ENCODE data around the gene SPTB.
A peak's percentile ranks its signal among the peaks of the same experiment; 100 is the strongest.

The SPTB gene

GRCh38 chr14:64748995-64749714 is 130.6 kb downstream of the SPTB start:
- Histone ChIP-seq H3K9ac (ENCODE audit: low read length in 5 of 5) (no peak overlapping the region), H3K27ac (ENCODE audit: low read depth, low read length) (no peak overlapping the region), H3K36me3 (ENCODE audit: control insufficient read depth in 5 of 5, insufficient read depth in 5 of 5, low read length in 5 of 5) (peaks cover 0 to 18% (median 14%) of the 10 kb centered on the region in 5 donors), H3K9me3 (ENCODE audit: control insufficient read depth in 5 of 5, low read length in 5 of 5) (peaks cover 0 to 1% (median 0%) of the 10 kb centered on the region in 5 donors), H3K4me3 (ENCODE audit: low read depth in 1 of 5, low read length in 5 of 5) (no peak overlapping the region), H3K27me3 (ENCODE audit: control insufficient read depth in 5 of 5, insufficient read depth in 4 of 5, low read length in 5 of 5) (no peaks in the 10 kb centered on the region), H3K4me1 (ENCODE audit: control insufficient read depth in 5 of 5, insufficient read depth in 5 of 5, low read length in 5 of 5) (peaks cover 0 to 21% (median 19%) of the 10 kb centered on the region in 5 donors)

- no peak overlapping the region for H3K4me3 ChIP-seq (ENCODE audit: low read depth in 1 of 5, low read length in 5 of 5)
- no peak overlapping the region for H3K9ac ChIP-seq (ENCODE audit: low read length in 5 of 5)
- H3K9me3 ChIP-seq (ENCODE audit: control insufficient read depth in 5 of 5, low read length in 5 of 5) = peaks cover 0 to 3% (median 0%) of the 10 kb centered on the region in 5 donors
- no peaks in the 10 kb centered on the region for H3K27me3 ChIP-seq (ENCODE audit: control insufficient read depth in 5 of 5, insufficient read depth in 4 of 5, low read length in 5 of 5)
- peaks cover 0 to 21% (median 19%) of the 10 kb centered on the region in 5 donors for H3K4me1 ChIP-seq (ENCODE audit: control insufficient read depth in 5 of 5, insufficient read depth in 5 of 5, low read length in 5 of 5)
- H3K36me3 ChIP-seq (ENCODE audit: control insufficient read depth in 5 of 5, insufficient read depth in 5 of 5, low read length in 5 of 5) = peaks cover 0 to 24% (median 21%) of the 10 kb centered on the region in 5 donors
- H3K27ac ChIP-seq (ENCODE audit: low read depth, low read length) = no peak overlapping the region
These were observed 131.2 kb downstream of the SPTB start for GRCh38 chr14:64748521-64748920.

GRCh38 chr14:64747327-64747726 is 132.4 kb downstream of the SPTB start:
- peaks cover 0 to 36% (median 33%) of the 10 kb centered on the region in 5 donors for H3K36me3 ChIP-seq (ENCODE audit: control insufficient read depth in 5 of 5, insufficient read depth in 5 of 5, low read length in 5 of 5)
- no peaks in the 10 kb centered on the region for H3K27me3 ChIP-seq (ENCODE audit: control insufficient read depth in 5 of 5, insufficient read depth in 4 of 5, low read length in 5 of 5)
- peaks cover 0 to 21% (median 19%) of the 10 kb centered on the region in 5 donors for H3K4me1 ChIP-seq (ENCODE audit: control insufficient read depth in 5 of 5, insufficient read depth in 5 of 5, low read length in 5 of 5)
- H3K4me3 ChIP-seq (ENCODE audit: low read depth in 1 of 5, low read length in 5 of 5) = no peak overlapping the region
- no peak overlapping the region for H3K9ac ChIP-seq (ENCODE audit: low read length in 5 of 5)
- no peak overlapping the region for H3K27ac ChIP-seq (ENCODE audit: low read depth, low read length)
- peaks cover 0 to 3% (median 0%) of the 10 kb centered on the region in 5 donors for H3K9me3 ChIP-seq (ENCODE audit: control insufficient read depth in 5 of 5, low read length in 5 of 5)

GRCh38 chr14:64746298-64747250 is 133.1 kb downstream of the SPTB start:
- H3K36me3 ChIP-seq (ENCODE audit: control insufficient read depth in 5 of 5, insufficient read depth in 5 of 5, low read length in 5 of 5) = peaks cover 0 to 43% (median 40%) of the 10 kb centered on the region in 5 donors
- H3K9me3 ChIP-seq (ENCODE audit: control insufficient read depth in 5 of 5, low read length in 5 of 5) = peaks cover 0 to 3% (median 0%) of the 10 kb centered on the region in 5 donors
- H3K9ac ChIP-seq (ENCODE audit: low read length in 5 of 5) = no peak overlapping the region
- H3K4me1 ChIP-seq (ENCODE audit: control insufficient read depth in 5 of 5, insufficient read depth in 5 of 5, low read length in 5 of 5) = peaks cover 0 to 21% (median 19%) of the 10 kb centered on the region in 5 donors
- no peak overlapping the region for H3K4me3 ChIP-seq (ENCODE audit: low read depth in 1 of 5, low read length in 5 of 5)
- H3K27ac ChIP-seq (ENCODE audit: low read depth, low read length) = no peak overlapping the region
- H3K27me3 ChIP-seq (ENCODE audit: control insufficient read depth in 5 of 5, insufficient read depth in 4 of 5, low read length in 5 of 5) = no peaks in the 10 kb centered on the region

- peaks cover 0 to 3% (median 0%) of the 10 kb centered on the region in 5 donors for H3K9me3 ChIP-seq (ENCODE audit: control insufficient read depth in 5 of 5, low read length in 5 of 5)
- H3K36me3 ChIP-seq (ENCODE audit: control insufficient read depth in 5 of 5, insufficient read depth in 5 of 5, low read length in 5 of 5) = peaks cover 0 to 53% (median 50%) of the 10 kb centered on the region in 5 donors
- H3K4me1 ChIP-seq (ENCODE audit: control insufficient read depth in 5 of 5, insufficient read depth in 5 of 5, low read length in 5 of 5) = peaks cover 0 to 21% (median 19%) of the 10 kb centered on the region in 5 donors
- H3K27me3 ChIP-seq (ENCODE audit: control insufficient read depth in 5 of 5, insufficient read depth in 4 of 5, low read length in 5 of 5) = no peaks in the 10 kb centered on the region
- H3K9ac ChIP-seq (ENCODE audit: low read length in 5 of 5) = no peak overlapping the region
- H3K27ac ChIP-seq (ENCODE audit: low read depth, low read length) = peak overlapping the region; percentile 6
- no peak overlapping the region for H3K4me3 ChIP-seq (ENCODE audit: low read depth in 1 of 5, low read length in 5 of 5)
These were observed 134.1 kb downstream of the SPTB start for GRCh38 chr14:64745511-64746091.

- H3K27ac ChIP-seq (ENCODE audit: low read depth, low read length) = no peak overlapping the region
- H3K4me1 ChIP-seq (ENCODE audit: control insufficient read depth in 5 of 5, insufficient read depth in 5 of 5, low read length in 5 of 5) = peaks cover 0 to 21% (median 19%) of the 10 kb centered on the region in 5 donors
These were observed 136.6 kb downstream of the SPTB start for GRCh38 chr14:64743061-64743460.

GRCh38 chr14:64741961-64742360 is 137.7 kb downstream of the SPTB start:
- peaks cover 0 to 75% (median 65%) of the 10 kb centered on the region in 5 donors for H3K36me3 ChIP-seq (ENCODE audit: control insufficient read depth in 5 of 5, insufficient read depth in 5 of 5, low read length in 5 of 5)
- no peak overlapping the region for H3K27ac ChIP-seq (ENCODE audit: low read depth, low read length)

More at GRCh38 chr14:64743061-64743460, 136.6 kb downstream of the SPTB start:
- Histone ChIP-seq H3K9me3 (ENCODE audit: control insufficient read depth in 5 of 5, low read length in 5 of 5) (peaks cover 0 to 3% (median 0%) of the 10 kb centered on the region in 5 donors), H3K36me3 (ENCODE audit: control insufficient read depth in 5 of 5, insufficient read depth in 5 of 5, low read length in 5 of 5) (peaks cover 0 to 71% (median 66%) of the 10 kb centered on the region in 5 donors), H3K9ac (ENCODE audit: low read length in 5 of 5) (no peak overlapping the region), H3K4me3 (ENCODE audit: low read depth in 1 of 5, low read length in 5 of 5) (no peak overlapping the region), H3K27me3 (ENCODE audit: control insufficient read depth in 5 of 5, insufficient read depth in 4 of 5, low read length in 5 of 5) (no peaks in the 10 kb centered on the region)

GRCh38 chr14:64741200-64741599 is 138.5 kb downstream of the SPTB start:
- Histone ChIP-seq H3K36me3 (ENCODE audit: control insufficient read depth in 5 of 5, insufficient read depth in 5 of 5, low read length in 5 of 5) (peaks cover 0 to 83% (median 68%) of the 10 kb centered on the region in 5 donors), H3K4me3 (ENCODE audit: low read depth in 1 of 5, low read length in 5 of 5) (no peak overlapping the region), H3K9ac (ENCODE audit: low read length in 5 of 5) (no peak overlapping the region), H3K9me3 (ENCODE audit: control insufficient read depth in 5 of 5, low read length in 5 of 5) (peaks cover 0 to 3% (median 0%) of the 10 kb centered on the region in 5 donors), H3K27me3 (ENCODE audit: control insufficient read depth in 5 of 5, insufficient read depth in 4 of 5, low read length in 5 of 5) (no peaks in the 10 kb centered on the region), H3K4me1 (ENCODE audit: control insufficient read depth in 5 of 5, insufficient read depth in 5 of 5, low read length in 5 of 5) (peaks cover 0 to 15% (median 12%) of the 10 kb centered on the region in 5 donors), H3K27ac (ENCODE audit: low read depth, low read length) (no peak overlapping the region)

More at GRCh38 chr14:64741961-64742360, 137.7 kb downstream of the SPTB start:
- H3K9ac ChIP-seq (ENCODE audit: low read length in 5 of 5) = no peak overlapping the region
- H3K4me1 ChIP-seq (ENCODE audit: control insufficient read depth in 5 of 5, insufficient read depth in 5 of 5, low read length in 5 of 5) = peaks cover 0 to 20% (median 19%) of the 10 kb centered on the region in 5 donors
- no peak overlapping the region for H3K4me3 ChIP-seq (ENCODE audit: low read depth in 1 of 5, low read length in 5 of 5)
- no peaks in the 10 kb centered on the region for H3K27me3 ChIP-seq (ENCODE audit: control insufficient read depth in 5 of 5, insufficient read depth in 4 of 5, low read length in 5 of 5)
- H3K9me3 ChIP-seq (ENCODE audit: control insufficient read depth in 5 of 5, low read length in 5 of 5) = peaks cover 0 to 3% (median 0%) of the 10 kb centered on the region in 5 donors

GRCh38 chr14:64738281-64738804 is 141.4 kb downstream of the SPTB start:
- peaks cover 0 to 11% (median 0%) of the 10 kb centered on the region in 5 donors for H3K4me1 ChIP-seq (ENCODE audit: control insufficient read depth in 5 of 5, insufficient read depth in 5 of 5, low read length in 5 of 5)
- no peaks in the 10 kb centered on the region for H3K27me3 ChIP-seq (ENCODE audit: control insufficient read depth in 5 of 5, insufficient read depth in 4 of 5, low read length in 5 of 5)
- H3K27ac ChIP-seq (ENCODE audit: low read depth, low read length) = no peak overlapping the region
- H3K9me3 ChIP-seq (ENCODE audit: control insufficient read depth in 5 of 5, low read length in 5 of 5) = no peaks in the 10 kb centered on the region
- no peak overlapping the region for H3K9ac ChIP-seq (ENCODE audit: low read length in 5 of 5)
- H3K36me3 ChIP-seq (ENCODE audit: control insufficient read depth in 5 of 5, insufficient read depth in 5 of 5, low read length in 5 of 5) = peaks cover 0 to 80% (median 61%) of the 10 kb centered on the region in 5 donors
- no peak overlapping the region for H3K4me3 ChIP-seq (ENCODE audit: low read depth in 1 of 5, low read length in 5 of 5)
